GM23338 (cell line): ENCODE measurements around the gene DLX5.
A peak's percentile ranks its signal among the peaks of the same experiment; 100 is the strongest.

Source experiments
- CREB1 ChIP-seq: fragments of 250-450 bp; sonication (Bioruptor Pico); IDR thresholded peaks from 2 replicates; pipeline ENCODE4 v1.5.0; 2020; ENCODE audit warnings: low read depth, mild to moderate bottlenecking, moderate library complexity
- EZH2 ChIP-seq: fragments of 200-600 bp; sonication (generic); IDR thresholded peaks from one replicate; pipeline ENCODE4 v1.8.0; 2017; ENCODE audit warnings: antibody characterized with exemption, mild to moderate bottlenecking, low read depth; ENCODE audit not compliant: unreplicated experiment
- TF ChIP-seq, protein P1 (sequence below), 2 experiments: fragments of 200-600 bp in 1 of 2; sonication (generic) in 1 of 2; conservative IDR thresholded peaks; 2 replicates each; pipeline versions ENCODE4 v1.5.1 to v1.6.1; 2016 to 2017; ENCODE audit warnings: antibody characterized with exemption in 2 of 2, low read depth in 2 of 2, mild to moderate bottlenecking in 2 of 2, moderate library complexity in 1 of 2
- TF ChIP-seq, protein P2 (sequence below): IDR thresholded peaks from one replicate; pipeline ENCODE4 v1.6.1; 2018; ENCODE audit warnings: antibody characterized with exemption; ENCODE audit not compliant: unreplicated experiment
- TF ChIP-seq, protein P3 (sequence below): IDR thresholded peaks from 2 replicates; pipeline ENCODE4 v1.6.1; 2016; ENCODE audit warnings: antibody characterized with exemption

DNA sequence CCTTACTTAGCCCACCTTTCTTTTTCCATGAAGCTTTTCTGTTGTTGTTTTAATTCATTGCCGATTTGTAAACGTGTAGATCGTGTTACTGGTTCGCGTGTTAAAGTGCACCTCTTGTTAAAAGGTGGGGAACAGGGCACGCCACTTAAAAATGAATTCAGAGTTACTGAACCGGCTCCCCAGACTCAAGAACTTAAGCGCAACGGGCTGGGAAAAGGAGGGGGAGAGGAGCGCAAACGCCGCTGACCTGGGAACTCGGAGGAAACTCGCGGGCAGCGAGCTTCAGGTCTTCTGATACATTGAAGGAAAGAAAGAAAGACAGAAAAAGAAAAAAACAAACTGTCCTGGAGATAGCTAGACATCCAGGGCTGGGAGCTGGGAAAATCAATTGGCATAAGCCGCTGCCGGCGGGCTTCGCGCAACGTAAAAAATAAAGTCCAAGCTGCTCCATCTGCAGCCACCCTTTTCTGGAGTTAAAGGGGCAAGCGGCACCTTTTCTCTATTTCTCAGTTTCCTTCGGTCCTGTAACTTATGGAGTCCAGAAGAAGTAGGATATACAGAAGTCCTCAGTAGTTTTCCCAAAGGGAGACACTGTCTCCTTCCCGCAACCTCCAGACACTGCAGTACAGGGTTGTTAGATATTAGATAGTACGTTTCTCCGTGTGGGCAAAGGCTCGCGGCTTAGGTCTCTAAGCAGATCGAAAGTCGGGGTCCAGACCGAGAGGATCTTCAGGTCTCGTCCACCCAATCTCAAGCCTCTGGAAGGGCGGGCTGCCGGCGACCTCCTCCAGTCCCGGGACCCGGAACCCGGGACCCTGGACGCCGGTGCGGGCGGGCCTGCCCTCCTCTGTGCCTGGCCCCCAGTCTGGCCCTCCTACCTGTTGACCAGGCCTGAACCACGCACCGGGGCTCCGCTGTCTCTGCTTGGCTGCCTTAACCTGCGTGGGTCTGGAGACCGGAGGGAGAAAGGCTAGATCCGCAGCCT lies 21.1 kb downstream of the DLX5 start:
- TF ChIP-seq, protein P1, sequence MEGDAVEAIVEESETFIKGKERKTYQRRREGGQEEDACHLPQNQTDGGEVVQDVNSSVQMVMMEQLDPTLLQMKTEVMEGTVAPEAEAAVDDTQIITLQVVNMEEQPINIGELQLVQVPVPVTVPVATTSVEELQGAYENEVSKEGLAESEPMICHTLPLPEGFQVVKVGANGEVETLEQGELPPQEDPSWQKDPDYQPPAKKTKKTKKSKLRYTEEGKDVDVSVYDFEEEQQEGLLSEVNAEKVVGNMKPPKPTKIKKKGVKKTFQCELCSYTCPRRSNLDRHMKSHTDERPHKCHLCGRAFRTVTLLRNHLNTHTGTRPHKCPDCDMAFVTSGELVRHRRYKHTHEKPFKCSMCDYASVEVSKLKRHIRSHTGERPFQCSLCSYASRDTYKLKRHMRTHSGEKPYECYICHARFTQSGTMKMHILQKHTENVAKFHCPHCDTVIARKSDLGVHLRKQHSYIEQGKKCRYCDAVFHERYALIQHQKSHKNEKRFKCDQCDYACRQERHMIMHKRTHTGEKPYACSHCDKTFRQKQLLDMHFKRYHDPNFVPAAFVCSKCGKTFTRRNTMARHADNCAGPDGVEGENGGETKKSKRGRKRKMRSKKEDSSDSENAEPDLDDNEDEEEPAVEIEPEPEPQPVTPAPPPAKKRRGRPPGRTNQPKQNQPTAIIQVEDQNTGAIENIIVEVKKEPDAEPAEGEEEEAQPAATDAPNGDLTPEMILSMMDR (conservative IDR thresholded peaks at IDR 0.05; ENCODE audit: low read depth in 2 of 2) = no peak
- TF ChIP-seq CREB1 (CRISPR knock-in tag) (no peak), EZH2 (peak; percentile 99)
- TF ChIP-seq, protein P2, sequence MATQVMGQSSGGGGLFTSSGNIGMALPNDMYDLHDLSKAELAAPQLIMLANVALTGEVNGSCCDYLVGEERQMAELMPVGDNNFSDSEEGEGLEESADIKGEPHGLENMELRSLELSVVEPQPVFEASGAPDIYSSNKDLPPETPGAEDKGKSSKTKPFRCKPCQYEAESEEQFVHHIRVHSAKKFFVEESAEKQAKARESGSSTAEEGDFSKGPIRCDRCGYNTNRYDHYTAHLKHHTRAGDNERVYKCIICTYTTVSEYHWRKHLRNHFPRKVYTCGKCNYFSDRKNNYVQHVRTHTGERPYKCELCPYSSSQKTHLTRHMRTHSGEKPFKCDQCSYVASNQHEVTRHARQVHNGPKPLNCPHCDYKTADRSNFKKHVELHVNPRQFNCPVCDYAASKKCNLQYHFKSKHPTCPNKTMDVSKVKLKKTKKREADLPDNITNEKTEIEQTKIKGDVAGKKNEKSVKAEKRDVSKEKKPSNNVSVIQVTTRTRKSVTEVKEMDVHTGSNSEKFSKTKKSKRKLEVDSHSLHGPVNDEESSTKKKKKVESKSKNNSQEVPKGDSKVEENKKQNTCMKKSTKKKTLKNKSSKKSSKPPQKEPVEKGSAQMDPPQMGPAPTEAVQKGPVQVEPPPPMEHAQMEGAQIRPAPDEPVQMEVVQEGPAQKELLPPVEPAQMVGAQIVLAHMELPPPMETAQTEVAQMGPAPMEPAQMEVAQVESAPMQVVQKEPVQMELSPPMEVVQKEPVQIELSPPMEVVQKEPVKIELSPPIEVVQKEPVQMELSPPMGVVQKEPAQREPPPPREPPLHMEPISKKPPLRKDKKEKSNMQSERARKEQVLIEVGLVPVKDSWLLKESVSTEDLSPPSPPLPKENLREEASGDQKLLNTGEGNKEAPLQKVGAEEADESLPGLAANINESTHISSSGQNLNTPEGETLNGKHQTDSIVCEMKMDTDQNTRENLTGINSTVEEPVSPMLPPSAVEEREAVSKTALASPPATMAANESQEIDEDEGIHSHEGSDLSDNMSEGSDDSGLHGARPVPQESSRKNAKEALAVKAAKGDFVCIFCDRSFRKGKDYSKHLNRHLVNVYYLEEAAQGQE = no peak
- TF ChIP-seq, protein P3, sequence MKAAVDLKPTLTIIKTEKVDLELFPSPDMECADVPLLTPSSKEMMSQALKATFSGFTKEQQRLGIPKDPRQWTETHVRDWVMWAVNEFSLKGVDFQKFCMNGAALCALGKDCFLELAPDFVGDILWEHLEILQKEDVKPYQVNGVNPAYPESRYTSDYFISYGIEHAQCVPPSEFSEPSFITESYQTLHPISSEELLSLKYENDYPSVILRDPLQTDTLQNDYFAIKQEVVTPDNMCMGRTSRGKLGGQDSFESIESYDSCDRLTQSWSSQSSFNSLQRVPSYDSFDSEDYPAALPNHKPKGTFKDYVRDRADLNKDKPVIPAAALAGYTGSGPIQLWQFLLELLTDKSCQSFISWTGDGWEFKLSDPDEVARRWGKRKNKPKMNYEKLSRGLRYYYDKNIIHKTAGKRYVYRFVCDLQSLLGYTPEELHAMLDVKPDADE = no peak
